Loucy (cell line): ENCODE measurements around the gene PPP1R15A.

ENCODE experiments used
- H2AFZ ChIP-seq: fragments of 200-600 bp; sonication (generic); 2 replicates; pipeline ENCODE4 v1.6.0; 2016; ENCODE audit warnings: antibody characterized with exemption, mild to moderate bottlenecking, low read length, moderate library complexity
- H3F3A ChIP-seq: fragments of 200-600 bp; 2 replicates; pipeline ENCODE4 v1.6.0; 2016; ENCODE audit warnings: antibody characterized with exemption, low read depth, mild to moderate bottlenecking
- H3K27me3 ChIP-seq: fragments of 200-600 bp; sonication (generic); 2 replicates; pipeline ENCODE4 v1.6.1; 2014; ENCODE audit warnings: low read length, mild to moderate bottlenecking; ENCODE audit not compliant: insufficient read depth, poor library complexity, severe bottlenecking
- H3K36me3 ChIP-seq: fragments of 200-600 bp; sonication (generic); 2 replicates; pipeline ENCODE4 v1.6.1; 2016; ENCODE audit warnings: low read length; ENCODE audit not compliant: insufficient read depth
- H3K4me1 ChIP-seq: fragments of 200-600 bp; sonication (generic); 2 replicates; pipeline ENCODE4 v1.5.1; 2014; ENCODE audit warnings: low read length, mild to moderate bottlenecking; ENCODE audit not compliant: insufficient read depth, poor library complexity, severe bottlenecking
- H3K4me2 ChIP-seq: fragments of 200-600 bp; sonication (generic); 2 replicates; pipeline ENCODE4 v1.6.0; 2014; ENCODE audit warnings: antibody characterized with exemption, low read length, low read depth, mild to moderate bottlenecking; ENCODE audit not compliant: poor library complexity, severe bottlenecking
- H3K4me3 ChIP-seq: fragments of 200-600 bp; sonication (generic); 2 replicates; pipeline ENCODE4 v1.5.1; 2014; ENCODE audit warnings: low read length, mild to moderate bottlenecking, mixed read lengths; ENCODE audit not compliant: poor library complexity, severe bottlenecking
- H3K79me2 ChIP-seq: fragments of 200-600 bp; sonication (generic); 2 replicates; pipeline ENCODE4 v1.6.1; 2014; ENCODE audit warnings: low read length; ENCODE audit not compliant: insufficient read depth
- H3K9ac ChIP-seq: fragments of 200-600 bp; sonication (generic); 2 replicates; pipeline ENCODE4 v1.6.0; 2014; ENCODE audit warnings: mild to moderate bottlenecking, low read depth, low read length, moderate library complexity; ENCODE audit not compliant: poor library complexity, severe bottlenecking
- H3K9me2 ChIP-seq: fragments of 200-600 bp; sonication (generic); replicated peaks from 2 replicates; pipeline ENCODE4 v1.6.1; 2016; ENCODE audit warnings: low read depth, low read length, mixed read lengths
- H3K9me3 ChIP-seq: fragments of 200-600 bp; sonication (generic); 2 replicates; pipeline ENCODE4 v1.6.1; 2014; ENCODE audit warnings: mild to moderate bottlenecking, antibody characterized with exemption, low read length, low read depth; ENCODE audit not compliant: insufficient read depth
- H4K20me1 ChIP-seq: fragments of 200-600 bp; sonication (generic); 2 replicates; pipeline ENCODE4 v1.6.0; 2014; ENCODE audit warnings: antibody characterized with exemption, low read length, mild to moderate bottlenecking; ENCODE audit not compliant: insufficient read depth, poor library complexity, severe bottlenecking
- EZH2phosphoT487 ChIP-seq: fragments of 200-600 bp; IDR thresholded peaks from 2 replicates; pipeline ENCODE4 v1.6.1; 2018; ENCODE audit warnings: antibody characterized with exemption, mild to moderate bottlenecking, moderate library complexity, borderline replicate concordance
- TF ChIP-seq, protein P1 (sequence below): fragments of 200-600 bp; sonication (generic); conservative IDR thresholded peaks from 2 replicates; pipeline ENCODE4 v1.5.1; 2014; ENCODE audit warnings: mild to moderate bottlenecking, antibody characterized with exemption, low read length

Gene PPP1R15A

DNA sequence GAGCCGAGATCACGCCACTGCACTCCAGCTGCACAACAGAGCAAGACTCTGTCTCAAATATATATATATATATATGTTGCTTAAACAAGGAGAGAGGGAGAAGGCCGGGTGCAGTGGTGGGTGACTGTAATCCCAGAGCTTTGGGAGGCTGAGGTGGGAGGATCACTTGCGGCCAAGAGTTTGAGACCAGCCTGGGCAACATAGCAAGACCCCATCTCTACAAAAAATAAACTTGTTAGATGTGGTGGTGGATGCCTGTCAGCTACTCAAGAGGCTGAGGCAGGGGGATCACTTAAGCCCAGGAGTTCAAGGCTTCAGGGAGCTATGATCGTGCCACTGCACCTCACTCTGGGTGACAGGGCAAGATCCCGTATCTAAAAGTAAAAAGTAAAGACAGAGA, 30.6 kb upstream of the PPP1R15A start:
- H3K4me3 ChIP-seq: no peak overlapping the region
- TF ChIP-seq, protein P1, sequence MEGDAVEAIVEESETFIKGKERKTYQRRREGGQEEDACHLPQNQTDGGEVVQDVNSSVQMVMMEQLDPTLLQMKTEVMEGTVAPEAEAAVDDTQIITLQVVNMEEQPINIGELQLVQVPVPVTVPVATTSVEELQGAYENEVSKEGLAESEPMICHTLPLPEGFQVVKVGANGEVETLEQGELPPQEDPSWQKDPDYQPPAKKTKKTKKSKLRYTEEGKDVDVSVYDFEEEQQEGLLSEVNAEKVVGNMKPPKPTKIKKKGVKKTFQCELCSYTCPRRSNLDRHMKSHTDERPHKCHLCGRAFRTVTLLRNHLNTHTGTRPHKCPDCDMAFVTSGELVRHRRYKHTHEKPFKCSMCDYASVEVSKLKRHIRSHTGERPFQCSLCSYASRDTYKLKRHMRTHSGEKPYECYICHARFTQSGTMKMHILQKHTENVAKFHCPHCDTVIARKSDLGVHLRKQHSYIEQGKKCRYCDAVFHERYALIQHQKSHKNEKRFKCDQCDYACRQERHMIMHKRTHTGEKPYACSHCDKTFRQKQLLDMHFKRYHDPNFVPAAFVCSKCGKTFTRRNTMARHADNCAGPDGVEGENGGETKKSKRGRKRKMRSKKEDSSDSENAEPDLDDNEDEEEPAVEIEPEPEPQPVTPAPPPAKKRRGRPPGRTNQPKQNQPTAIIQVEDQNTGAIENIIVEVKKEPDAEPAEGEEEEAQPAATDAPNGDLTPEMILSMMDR: no peak
- no peak for TF ChIP-seq EZH2phosphoT487
- no peaks in the 10 kb centered on the region for H3K27me3 ChIP-seq
- no peak overlapping the region for H3K9ac ChIP-seq
- H3K9me2 ChIP-seq: no peaks in the 10 kb centered on the region
- H2AFZ ChIP-seq: no peak overlapping the region
- no peaks in the 10 kb centered on the region for H3K36me3 ChIP-seq
- no peaks in the 10 kb centered on the region for H3K9me3 ChIP-seq
- no peaks in the 10 kb centered on the region for H4K20me1 ChIP-seq
- peaks cover 8% of the 10 kb centered on the region for H3K4me1 ChIP-seq
- H3K4me2 ChIP-seq: no peak overlapping the region
- no peaks in the 10 kb centered on the region for H3F3A ChIP-seq
- no peaks in the 10 kb centered on the region for H3K79me2 ChIP-seq

DNA sequence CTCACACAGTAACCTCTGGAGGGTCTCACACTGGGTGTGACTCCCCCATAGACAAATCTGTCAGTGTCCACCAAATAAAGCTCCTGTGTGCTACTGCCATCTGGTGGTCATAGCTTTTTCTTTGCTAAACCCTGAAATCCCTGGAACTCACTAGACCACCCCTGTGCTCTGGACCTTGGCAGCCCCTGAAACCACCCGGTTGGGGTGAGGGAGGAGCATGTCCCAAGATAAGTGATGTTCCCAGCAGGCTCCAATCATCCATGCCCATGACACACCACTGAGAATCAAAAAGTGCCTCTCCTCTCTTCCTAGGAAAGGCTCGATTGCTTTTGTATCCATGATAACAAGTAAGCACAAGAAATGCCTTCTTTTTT, 29.4 kb upstream of the PPP1R15A start:
- no peaks in the 10 kb centered on the region for H3K36me3 ChIP-seq
- H3K9me3 ChIP-seq: no peaks in the 10 kb centered on the region
- no peaks in the 10 kb centered on the region for H4K20me1 ChIP-seq
- H3K9me2 ChIP-seq: no peaks in the 10 kb centered on the region
- H3K9ac ChIP-seq: no peak overlapping the region
- no peaks in the 10 kb centered on the region for H3K79me2 ChIP-seq
- H3K4me2 ChIP-seq: no peak overlapping the region
- H2AFZ ChIP-seq: no peak overlapping the region
- no peaks in the 10 kb centered on the region for H3K27me3 ChIP-seq
- H3K4me3 ChIP-seq: no peak overlapping the region
- no peaks in the 10 kb centered on the region for H3K4me1 ChIP-seq
- H3F3A ChIP-seq: no peaks in the 10 kb centered on the region
- TF ChIP-seq, protein P1: peak; percentile 90
- no peak for TF ChIP-seq EZH2phosphoT487

DNA sequence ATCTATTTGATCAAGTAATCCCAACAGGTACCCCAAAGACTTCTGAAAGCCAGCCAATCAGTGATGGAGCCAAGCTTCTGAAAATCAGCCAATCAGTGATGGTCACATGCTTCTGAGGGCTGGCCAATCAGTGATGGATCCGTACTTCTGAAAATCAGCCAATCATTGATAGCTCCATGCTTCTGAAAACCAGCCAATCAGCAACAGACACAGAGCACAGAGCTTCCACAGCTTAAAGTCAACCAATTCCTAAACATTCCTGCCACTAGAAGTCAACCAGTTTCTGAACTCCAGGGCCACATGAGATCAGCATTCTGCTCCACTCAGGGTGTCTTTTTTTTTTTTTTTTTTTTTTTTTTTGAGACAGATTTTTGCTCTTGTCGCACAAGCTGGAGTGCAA, 27.7 kb upstream of the PPP1R15A start:
- Histone ChIP-seq H3K27me3 (no peaks in the 10 kb centered on the region), H3K79me2 (no peaks in the 10 kb centered on the region), H3K4me2 (no peak overlapping the region), H3K9ac (no peak overlapping the region), H3F3A (no peaks in the 10 kb centered on the region), H3K9me2 (no peaks in the 10 kb centered on the region), H4K20me1 (no peaks in the 10 kb centered on the region), H3K9me3 (no peaks in the 10 kb centered on the region), H3K4me3 (no peak overlapping the region), H3K36me3 (no peaks in the 10 kb centered on the region), H3K4me1 (no peaks in the 10 kb centered on the region), H2AFZ (no peak overlapping the region)
- TF ChIP-seq EZH2phosphoT487: no peak
- TF ChIP-seq, protein P1: no peak
